GM12872 (cell line): ENCODE results near the gene RAPSN.
A peak's percentile ranks its signal among the peaks of the same experiment; 100 is the strongest.

Source experiments
- TF ChIP-seq, protein P1 (sequence below): IDR thresholded peaks from 3 replicates; pipeline ENCODE4 v1.5.1; 2011; ENCODE audit warnings: low read depth, mild to moderate bottlenecking, low read length, moderate library complexity; ENCODE audit not compliant: insufficient read depth

Gene RAPSN

DNA sequence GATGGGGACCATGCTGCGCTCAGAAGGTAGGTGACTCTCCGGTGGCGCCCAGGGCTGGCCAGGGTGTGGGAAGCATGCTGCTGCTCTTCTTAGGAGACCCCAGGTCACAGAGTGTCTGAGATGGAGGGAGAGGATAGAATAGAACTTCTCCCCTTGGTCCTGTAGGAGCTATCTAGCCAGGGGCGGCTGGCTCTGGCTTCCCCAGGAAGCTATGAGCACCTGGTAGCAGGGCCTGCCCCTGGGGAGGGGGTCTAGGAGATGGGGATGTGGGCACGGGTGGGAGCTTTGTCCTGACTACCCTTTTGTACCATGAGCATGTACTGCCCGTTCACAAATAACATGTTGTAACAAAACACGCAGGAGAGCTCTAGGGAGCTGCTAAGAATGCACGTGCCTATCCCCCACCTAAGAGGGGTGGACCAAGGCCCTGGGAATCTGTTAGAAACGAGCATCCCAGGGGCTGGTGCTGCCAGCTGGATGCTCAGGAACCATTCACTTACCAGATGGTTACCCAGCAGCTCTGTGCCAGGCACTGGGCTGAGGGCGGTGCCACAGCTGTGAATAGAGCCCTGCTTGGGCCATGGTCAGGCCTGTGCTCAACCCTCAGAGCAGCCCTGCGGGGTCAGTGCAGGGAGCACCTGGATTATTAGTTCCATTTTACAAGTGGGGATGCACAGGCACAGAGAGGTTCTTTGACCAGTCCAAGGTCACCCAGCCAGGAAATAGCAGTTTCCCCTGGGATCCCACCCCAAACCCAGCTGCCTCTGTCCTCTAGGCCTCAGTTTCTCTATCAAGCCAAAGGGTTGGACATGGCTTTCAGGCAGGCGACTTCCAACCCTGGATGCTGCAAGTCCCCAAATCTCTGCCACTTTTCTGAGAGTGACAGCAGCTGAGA lies 38.3 kb downstream of the RAPSN start:
- TF ChIP-seq, protein P1, sequence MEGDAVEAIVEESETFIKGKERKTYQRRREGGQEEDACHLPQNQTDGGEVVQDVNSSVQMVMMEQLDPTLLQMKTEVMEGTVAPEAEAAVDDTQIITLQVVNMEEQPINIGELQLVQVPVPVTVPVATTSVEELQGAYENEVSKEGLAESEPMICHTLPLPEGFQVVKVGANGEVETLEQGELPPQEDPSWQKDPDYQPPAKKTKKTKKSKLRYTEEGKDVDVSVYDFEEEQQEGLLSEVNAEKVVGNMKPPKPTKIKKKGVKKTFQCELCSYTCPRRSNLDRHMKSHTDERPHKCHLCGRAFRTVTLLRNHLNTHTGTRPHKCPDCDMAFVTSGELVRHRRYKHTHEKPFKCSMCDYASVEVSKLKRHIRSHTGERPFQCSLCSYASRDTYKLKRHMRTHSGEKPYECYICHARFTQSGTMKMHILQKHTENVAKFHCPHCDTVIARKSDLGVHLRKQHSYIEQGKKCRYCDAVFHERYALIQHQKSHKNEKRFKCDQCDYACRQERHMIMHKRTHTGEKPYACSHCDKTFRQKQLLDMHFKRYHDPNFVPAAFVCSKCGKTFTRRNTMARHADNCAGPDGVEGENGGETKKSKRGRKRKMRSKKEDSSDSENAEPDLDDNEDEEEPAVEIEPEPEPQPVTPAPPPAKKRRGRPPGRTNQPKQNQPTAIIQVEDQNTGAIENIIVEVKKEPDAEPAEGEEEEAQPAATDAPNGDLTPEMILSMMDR: no peak

DNA sequence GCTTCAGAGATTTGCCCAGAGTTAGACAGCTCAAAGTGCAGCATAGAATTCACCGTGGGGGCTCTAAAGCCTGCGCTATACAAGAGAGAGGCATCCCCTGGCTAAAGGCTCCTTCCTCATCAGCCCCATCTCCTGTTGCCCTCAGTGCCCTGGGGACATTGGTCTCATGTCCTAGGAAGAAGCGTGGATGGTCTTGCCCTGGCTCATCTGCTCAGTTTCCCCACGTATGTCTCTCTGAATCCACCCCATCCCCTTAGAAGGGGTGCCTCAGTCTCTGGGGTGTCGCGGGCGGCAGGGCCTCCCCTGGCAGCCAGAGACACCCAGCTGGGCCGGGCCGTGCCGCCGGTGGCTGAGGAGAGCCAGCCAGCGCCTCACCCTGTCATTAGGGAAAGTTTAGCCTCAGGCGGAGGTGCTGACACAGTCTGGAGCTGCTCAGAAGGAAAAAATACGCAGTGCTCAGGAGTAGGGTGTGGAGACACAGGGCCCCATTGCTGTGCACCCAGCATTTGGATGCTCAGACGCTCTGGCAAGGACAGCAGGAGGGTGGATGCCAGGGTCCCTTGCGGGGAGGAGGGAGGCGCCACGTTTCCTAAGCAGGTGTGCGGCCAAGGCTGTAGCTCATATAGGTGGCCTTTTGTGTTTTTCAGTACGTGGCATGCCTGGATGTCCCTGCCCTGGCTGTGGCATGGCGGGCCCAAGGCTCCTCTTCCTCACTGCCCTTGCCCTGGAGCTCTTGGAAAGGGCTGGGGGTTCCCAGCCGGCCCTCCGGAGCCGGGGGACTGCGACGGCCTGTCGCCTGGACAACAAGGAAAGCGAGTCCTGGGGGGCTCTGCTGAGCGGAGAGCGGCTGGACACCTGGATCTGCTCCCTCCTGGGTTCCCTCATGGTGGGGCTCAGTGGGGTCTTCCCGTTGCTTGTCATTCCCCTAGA lies 39.2 kb downstream of the RAPSN start:
- TF ChIP-seq, protein P1: no peak

DNA sequence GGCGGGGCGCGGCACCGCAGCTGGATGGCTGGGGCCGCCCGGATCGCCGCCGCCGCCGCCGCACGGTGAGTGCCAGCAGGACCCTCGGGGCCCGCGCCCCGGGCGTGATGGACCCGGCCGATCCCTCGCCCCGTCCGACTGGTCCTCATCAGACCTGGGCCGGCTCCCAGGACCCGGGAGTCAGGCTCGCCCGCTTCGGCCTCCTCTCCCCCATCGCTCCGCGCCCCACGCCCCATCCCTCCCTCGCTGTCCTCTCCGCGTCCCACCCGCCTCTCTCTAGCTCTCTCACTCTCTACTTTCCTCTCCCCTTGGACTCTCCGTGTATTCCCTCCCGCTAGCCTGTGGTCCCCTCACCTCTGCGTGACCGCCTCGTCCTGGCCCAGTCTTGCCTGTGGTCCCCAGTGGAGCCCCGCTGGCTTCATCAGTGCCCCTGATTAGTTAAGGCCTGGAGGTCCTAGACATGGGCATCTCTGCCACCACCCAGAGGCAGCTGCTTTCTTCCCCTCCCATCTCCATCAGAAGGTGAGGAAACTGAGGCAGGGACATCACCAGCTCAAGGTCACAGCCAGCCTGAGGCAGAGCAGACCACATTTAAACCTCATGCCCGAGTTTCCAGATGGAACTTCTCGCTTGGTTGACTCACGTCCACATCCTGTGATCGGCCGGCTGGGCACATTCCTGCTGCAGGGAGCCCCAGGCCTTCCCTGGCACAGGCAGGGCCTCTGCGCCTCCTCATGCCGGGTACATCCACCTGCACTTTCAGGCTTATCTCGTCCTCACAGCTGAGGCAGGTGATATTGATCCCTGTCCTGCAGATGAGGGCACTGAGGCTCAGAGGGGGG lies 40.1 kb downstream of the RAPSN start:
- TF ChIP-seq, protein P1: no peak

DNA sequence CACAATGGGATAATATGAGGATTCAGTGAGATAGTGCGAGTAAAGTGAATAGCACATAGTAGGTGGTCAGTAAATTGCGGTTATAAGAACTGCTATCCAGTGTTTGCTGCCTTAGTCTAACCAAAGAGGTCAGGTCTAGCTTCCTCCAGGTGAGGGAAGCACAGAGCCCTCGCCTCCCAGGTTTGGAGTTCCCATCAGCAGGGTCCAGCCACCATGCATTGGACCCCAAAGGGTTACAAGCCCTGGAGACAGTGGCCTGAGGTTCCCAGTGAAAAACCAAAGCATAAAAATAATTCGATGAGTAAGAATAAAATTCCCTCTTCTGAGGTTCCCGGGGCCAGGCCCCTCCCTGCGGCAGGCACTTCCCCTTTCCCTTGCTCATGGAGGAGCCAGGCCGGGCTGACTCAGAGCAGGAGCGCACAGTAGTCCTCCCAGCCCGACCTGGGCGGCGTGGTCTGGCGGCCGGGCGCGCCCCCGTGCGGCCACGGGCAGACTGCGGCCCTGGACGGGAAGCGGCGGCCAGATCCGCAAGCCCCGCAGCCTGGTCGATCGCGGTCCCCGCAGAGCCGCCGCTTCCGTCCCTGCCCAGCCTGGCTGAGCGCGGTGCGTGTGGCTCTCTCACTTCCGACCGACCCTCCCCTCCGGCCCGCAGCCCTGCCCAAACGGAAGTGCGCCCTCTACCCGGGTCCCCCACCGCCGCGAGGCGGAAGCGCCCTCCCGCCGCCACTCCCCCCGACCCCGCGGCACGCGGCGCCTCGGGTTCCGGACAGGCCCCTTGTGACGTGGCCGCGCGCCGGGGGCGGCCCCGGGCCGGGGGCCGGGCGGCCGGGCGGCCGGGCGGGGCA lies 41.0 kb downstream of the RAPSN start, which contains the start of gene SLC39A13:
TSS of gene SLC39A13 (plus strand) at position 845 of the 845 bp plus-strand sequence. CDS start 1,505 bp downstream, outside the sequence.
- TF ChIP-seq, protein P1: peak; percentile 76

DNA sequence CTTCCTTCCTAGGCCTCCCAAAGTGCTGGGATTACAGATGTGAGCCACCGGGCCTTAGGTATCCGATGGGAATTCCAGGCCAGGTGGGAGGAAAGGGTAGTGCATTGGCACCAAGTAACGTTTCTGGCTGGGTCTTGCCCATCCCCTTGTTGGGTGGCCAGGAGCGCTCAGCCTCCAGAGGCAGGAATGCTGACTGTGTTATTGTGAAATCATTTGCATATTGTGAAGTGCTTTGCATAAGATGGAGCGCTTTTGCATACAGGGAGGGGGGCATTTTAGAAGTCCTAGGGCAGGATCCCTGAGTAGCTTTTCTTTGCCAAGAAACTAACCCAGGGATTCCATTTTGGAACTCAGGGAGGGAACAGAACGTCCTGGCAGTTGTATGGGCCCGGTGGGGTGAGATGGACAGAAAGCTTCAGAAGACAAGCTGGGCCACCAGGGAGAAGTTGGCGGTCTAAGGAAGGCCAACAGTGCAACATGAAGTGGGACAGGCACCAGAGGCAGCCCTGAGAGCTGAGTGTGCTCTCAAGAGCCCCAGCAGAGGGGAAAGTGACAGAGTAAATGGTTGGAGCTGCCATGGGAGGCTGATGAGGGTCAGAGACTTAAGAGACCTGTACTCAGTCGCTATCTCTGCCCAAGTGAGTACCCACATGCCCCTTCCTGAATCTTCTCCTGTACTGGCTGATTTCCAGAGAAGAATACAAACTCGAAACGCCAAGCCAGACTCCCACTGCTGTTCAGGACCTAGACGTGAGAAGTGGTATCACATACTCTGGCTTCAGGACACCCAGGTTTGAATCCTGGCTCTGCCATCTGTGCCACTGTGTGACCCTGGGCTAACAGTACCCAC lies 41.8 kb downstream of the RAPSN start:
- TF ChIP-seq, protein P1: no peak

DNA sequence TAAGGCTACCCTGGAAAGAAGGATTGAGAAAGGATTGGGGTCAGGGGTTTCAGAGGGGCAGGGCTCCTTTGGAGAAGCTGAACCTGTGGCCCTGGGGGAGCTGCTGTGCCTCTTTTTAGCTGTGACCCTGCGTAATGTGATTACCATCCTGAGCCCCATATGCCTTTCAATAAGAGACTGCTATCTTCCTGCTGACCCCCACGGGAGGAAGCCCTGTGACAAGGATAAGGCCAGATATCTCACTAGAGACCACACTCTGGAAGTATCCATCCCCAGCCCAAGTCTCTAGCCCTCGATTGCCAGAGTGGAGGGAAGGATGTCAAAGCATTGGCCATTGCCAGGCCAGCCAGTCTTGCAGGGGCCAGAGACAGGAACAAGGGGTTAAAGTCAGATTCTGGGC lies 45.4 kb downstream of the RAPSN start:
- TF ChIP-seq, protein P1: no peak
